HL-60/S4 treated with retinoic acid at 250 ng/mL for 4 days and 3 days (cell line): Measurements from ENCODE around the gene CEP19.
"Not testable (repeated sequence)": the region's sequence is repeated elsewhere in the genome, so short reads cannot be mapped to it uniquely, and the experiment has no call there.

Source experiments
- in situ Hi-C: fragments of 300-500 bp; cut with MboI; formaldehyde crosslinking; loops from 2 replicates; pipeline ENCODE4 v1.7.0; 2022; ENCODE audit warnings: low sequenced_read_pairs

CEP19 gene, protein sequence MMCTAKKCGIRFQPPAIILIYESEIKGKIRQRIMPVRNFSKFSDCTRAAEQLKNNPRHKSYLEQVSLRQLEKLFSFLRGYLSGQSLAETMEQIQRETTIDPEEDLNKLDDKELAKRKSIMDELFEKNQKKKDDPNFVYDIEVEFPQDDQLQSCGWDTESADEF

DNA sequence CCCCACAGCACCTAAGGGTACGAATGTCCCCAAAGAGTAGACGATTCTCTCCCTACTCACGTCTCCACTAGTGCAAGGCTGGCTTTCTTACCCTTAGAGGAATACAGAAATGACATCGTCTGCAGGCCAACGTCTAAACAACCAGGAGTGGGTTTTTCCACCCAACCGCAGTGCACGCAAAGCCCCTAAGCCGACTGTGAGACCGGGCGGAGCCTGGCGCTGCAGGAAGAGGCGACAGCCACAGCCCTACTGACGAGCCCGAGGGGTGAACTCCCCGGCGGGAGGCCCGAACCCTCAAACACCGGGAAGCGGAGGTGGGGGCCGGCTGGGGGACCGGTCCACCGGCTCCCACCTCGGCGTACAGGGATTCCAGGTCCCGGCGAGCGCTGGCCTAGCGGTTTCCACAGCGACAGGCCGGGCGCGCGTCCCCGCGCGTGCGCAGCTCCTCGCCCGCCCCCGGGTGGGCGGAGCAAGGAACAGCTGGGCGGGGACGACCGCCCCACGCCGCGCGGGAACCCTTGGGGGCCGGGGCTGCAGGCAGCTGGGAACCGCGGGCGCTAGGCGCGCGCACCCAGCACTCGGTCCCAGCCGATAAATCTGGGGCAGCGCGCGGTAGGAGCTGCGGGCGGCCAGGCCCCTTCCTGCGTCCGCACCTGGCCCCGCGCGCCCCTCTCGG, at the start of gene CEP19, which contains the start of gene PIGX:
CEP19 (minus strand) TSS at position 413 of the 676 bp plus-strand sequence. CDS start 3,593 bp downstream, outside the sequence.
PIGX (plus strand) TSS at position 540 of the 676 bp plus-strand sequence.
- in situ Hi-C loops = no loop called here

DNA sequence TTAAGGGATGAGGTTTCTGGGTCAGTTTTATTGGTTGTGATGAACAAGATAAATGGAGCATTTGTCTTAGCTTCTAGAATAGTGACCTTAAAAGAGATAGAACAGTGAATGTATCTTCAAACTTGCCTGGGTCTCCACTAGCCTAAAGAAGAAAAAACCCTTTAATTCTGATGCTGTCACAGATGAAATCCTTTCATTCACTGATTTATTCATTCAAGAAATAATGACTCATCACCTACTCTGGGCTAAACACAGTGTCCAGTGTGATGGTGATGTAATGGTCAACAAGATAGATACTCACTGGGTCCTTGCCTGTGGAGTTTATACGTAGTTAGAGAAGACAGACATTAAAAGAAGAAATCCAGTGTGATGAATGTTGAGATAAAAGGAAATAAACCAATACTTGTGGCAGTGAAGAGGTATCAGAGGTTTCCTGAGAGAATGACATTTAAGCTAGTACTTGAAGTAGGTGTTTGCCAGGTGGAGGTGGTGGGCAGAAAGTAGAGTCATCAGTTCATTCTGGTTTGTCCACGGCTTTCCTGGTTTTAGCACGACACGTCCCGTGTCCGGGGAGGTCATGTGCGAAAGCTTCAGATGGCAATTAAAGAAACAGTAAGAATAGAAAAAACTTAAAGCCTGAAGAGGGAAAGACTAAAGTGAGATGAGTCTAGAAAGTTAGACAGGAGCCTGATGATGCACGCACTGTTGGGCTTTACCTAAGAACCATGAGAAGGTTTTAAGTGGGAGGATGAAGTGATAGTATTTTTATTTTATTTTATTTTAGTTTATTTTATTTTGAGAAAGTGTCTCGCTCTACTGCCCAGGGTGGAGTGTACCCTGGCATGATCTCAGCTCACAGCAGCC, 46.1 kb upstream of the CEP19 start:
- in situ Hi-C loops = no loop called here

DNA sequence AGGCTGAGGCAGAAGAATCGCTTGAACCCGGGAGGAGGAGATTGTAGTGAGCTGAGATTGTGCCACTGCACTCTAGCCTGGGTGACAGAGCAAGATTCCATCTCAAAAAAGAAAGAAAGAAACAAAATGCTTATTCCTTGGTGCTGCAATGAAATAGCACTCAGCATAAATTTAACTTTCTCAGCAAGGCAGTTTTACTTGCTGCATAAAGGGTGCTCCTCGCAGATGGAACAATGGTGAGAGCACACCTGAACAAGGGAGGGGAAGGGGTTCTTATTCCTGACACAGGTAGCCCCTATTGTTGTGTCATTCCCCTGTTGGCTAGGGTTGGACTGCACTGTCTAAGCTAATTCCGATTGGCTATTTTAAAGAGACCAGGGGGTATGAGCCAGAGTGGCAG, 44.7 kb upstream of the CEP19 start:
- in situ Hi-C loops = no loop called here

DNA sequence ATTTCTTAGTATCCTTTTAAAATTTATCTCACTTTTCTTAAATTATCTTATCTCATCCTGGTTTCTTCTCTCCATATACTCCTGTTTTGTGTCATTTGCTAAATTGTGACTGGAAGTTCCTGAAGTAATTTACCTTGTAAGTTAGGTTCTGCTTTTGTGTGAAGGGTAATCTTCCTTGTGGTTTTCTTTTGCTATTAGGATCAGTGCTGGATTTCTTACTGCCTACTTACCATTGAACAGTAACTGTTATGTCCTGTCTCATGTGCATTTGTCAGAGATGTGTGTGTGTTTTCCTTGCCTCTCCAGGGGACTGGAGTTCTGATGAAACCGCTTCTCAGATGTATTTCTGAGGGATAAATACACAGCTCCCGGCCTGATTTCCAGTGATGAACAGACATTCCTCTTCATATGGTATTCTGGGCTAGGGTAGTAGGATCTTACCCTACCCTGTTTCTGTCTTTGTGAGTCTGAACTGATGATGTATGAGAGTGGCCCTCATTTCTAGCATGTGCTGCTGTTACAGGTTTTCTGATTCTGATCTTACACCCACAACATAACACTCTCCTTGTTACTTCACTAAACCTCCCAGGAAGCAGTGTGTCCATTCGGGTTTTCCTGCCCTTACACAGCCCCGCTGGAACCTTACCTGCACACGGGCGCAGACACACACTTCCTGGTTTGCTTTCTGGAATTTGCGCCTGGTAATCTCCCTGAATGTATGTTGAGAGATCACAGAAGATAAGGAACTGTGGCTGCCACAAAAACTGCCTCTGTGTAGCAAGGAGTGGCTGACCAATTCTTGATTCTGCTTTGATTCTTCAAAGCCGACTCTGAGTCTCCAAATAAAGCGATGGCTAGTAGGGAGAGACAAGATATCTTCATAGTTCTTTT, 42.3 kb upstream of the CEP19 start:
- in situ Hi-C loops = no loop called here

DNA sequence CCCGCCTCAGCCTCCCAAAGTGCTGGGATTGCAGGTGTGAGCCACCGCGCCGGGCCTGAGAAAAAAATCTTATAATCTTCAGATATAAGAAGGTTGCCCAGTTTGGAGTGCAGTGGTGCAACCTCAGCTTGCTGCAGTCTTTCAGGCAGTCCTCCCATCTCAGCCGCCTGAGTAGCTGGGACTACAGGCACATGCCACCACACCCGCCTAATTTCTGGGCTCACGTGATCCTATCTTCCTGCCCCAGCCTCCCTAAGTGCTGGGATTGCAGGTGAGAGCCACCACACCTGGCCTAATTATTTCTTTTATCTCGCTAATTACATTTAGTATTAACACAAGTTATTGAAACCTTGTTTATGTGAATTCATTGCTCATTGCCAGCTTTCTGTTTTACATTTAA, 41.2 kb upstream of the CEP19 start:
- in situ Hi-C loops = no loop called here

DNA sequence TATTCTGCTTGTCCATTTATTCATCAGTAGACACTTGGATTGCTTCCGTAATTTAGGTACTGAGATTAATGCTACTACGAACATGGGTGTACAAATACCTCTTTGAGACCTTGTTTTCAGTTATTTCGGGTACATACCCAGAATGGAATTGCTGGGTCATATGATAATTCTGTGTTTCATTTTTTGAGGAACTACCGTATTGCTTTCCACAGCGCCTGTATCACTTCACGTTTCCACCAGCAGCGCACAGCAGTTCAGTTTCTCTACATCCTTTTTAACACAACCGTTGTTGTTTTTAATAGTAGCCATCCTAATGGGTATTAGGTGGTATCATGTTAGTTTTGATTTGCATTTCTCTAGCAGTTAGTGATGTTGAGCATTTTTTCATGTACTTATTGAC, 37.1 kb upstream of the CEP19 start:
- in situ Hi-C loops = no loop called here

DNA sequence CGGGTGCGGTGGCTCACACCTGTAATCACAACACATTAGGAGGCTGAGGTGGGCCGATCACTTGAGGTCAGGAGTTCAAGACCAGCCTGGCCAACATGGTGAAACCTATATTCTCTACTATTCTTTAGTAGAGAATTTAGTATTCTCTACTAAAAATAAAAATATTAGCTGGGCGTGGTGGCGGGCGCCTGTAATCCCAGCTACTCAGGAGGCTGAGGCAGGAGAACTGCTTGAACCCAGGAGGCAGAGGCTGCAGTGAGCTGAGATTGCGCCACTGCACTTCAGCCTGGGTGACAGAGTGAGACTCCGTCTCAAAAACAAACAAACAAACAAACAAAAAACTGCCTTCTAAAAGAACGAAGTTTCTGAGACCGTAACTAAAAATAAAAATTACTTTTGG, 31.5 kb upstream of the CEP19 start:
- in situ Hi-C loops = not testable (repeated sequence)

DNA sequence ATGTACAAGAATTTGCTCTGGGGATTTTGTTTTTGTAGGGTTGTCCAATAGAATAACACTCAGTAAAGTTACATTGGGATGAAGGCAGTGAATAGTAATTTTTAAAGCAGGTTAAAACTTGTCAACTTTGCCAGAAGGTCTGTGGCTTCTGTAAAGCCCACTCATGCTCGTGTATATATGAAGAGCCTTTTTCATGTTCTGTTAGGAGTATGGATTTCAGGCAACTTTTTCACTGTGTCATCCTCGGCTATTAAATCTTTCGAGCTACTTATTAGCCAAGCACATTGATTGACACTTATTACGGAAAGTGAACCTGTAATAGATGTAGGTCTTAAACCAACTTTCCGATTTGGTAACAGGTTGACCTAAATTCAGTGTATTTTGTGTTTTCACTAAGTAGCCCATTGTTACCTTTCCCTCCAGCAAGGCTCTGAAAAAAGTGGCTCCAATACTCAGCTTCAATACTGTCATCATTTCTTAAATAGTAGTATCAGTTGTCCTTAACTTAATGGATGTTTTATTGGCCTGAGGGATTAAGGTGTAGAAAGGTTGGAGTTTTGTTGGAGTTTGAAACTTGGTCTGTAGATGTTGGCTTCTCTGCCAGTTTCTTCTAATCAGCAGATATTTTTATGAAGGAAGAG, 29.3 kb upstream of the CEP19 start:
- in situ Hi-C loops = no loop called here

DNA sequence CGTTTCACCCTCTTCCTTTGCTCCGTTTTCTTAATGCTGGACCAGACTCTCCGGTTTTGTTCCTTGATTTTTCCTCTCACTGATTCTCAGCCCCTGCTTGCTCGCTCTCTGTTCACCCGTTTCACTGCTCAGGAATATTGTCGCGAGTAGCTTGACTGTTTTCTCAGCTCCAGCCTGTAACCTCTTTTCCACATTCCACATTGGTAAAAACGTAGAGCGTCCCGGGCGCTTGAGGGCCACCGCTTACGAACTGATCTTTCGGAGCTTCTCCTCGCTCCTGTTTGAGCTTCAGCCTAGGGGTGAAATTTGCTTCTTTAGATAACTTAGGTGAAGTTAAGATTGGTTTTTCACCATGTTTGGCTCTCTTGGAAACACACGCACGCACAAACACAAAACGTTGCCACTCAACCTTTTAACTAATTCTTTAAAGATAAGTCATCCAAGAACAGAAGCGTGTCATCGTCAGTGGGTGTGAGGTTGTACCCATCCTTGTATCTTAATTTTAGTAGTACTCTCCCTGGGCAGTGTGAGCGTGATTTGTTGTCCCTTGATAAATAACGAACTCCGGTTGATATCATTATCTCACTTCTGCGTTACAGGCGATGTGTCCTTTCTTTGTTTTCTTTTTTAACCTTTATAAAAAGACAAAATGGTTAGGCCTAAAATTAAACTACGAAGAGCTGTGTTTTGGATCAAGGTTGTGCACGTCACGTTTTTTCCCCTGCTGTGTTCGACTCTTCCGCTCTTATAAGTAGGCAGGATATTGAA, 28.6 kb upstream of the CEP19 start:
- in situ Hi-C loops = no loop called here

DNA sequence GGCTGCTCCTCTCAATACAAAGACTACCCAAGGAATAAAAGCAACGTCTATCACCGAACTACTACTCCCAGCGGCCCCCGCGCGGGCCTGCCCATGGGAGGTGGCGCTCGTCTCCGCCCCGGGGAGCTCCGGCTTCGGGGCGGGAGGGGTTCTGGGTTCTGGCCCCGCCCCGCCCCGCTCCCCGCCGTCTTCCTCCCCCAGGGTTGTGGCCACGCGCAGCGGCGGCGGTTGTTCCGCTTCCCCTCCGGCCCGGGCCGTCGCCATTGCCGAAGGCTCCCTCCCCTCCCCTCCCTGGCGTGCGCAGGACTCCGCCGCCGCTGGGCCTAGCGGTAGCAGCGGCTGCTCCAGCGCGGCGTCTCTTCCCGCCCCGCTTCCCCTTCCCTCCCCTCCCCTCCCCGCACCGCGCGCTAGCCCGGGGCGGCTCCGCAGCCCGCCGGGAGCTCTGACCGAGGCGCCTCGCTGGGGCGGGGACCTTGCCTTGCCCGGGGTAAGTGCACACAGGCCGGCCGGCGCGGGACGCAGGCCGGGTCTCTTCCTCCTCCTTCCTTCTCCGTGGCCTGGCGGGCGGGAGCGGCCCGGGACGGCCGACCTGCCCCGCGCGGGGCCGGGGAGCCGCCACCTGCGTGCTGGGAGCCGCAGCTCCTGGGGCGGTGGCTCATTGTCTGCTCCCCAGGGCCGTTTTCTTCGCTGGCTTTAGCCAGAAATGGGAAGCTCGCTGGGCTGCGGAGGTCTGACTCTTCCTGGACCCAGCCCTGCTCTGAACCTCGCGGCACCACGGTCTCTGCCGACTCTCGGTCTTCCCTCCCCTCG, 27.8 kb upstream of the CEP19 start, which contains the start of gene PAK2:
PAK2 (plus strand) TSS at position 187 of the 810 bp plus-strand sequence. CDS start 42,790 bp downstream, outside the sequence.
- in situ Hi-C loops = no loop called here

DNA sequence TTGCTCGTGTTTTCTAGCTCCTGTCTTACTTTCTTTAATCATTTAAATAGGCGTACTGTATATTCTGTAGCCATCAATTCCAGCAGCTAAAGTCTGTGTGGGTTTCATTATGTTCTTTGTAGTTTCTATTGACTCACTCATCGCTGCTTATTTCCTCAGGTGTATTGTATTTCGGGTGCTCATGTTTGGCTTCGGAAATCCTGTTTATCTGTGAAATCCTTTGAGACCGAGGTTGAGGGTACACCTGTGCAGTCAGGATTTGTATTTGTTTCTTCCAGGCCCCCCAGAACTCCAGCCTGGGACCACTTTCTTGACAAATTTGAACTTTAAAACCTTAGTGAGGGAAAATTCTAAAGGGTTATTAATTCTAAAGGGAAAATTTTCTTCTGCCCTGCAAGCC, 25.6 kb upstream of the CEP19 start:
- in situ Hi-C loops = no loop called here

DNA sequence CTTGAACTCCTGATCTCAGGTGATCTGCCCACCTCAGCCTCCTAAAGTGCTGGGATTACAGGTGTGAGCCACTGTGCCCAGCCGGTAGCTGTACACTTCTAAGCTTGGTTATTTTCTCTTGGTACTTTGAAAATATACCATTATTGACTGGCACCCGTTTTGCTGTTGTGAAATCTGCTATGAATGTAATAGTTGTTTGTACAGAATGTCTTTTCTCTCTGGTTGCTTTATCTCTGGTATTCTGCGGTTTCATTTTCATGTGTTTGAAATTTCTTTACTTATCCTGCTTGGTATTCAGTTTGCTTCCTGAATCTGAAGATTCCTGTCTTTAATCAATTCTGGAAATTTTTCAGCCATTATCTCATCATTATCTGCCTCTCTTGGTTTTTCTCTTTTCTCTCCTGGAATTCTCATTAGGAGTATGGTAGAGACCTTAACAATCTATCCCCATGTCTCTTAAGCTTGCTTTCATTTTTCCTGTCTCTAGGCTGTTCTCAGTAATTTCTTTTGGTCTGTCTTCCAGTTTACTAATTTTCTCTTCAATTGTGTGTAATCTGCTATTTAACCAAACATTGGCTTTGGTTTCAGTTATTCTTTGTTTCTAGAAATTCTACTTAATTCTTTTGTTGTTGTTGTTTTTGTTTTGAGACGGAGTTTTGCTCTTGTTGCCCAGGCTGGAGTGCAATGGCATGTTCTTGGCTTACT, 24.8 kb upstream of the CEP19 start:
- in situ Hi-C loops = no loop called here

DNA sequence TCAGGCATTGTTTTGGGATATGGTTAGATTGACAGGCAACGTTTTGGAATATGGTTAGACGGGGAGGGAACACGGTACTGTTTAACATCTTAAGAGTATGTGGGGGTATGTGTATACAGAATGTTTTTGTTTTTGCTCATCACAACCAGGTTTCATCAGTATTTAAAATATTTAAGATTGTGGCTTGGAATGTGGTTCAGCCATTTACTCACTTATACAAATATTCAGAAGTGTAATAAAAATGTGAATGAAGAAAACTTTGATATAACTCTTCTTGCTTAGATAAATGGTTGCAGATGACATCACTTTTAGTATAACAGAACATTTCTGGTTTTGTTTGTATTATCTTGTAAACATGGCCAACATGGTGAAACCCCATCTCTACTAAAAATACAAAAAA, 23.7 kb upstream of the CEP19 start:
- in situ Hi-C loops = no loop called here

DNA sequence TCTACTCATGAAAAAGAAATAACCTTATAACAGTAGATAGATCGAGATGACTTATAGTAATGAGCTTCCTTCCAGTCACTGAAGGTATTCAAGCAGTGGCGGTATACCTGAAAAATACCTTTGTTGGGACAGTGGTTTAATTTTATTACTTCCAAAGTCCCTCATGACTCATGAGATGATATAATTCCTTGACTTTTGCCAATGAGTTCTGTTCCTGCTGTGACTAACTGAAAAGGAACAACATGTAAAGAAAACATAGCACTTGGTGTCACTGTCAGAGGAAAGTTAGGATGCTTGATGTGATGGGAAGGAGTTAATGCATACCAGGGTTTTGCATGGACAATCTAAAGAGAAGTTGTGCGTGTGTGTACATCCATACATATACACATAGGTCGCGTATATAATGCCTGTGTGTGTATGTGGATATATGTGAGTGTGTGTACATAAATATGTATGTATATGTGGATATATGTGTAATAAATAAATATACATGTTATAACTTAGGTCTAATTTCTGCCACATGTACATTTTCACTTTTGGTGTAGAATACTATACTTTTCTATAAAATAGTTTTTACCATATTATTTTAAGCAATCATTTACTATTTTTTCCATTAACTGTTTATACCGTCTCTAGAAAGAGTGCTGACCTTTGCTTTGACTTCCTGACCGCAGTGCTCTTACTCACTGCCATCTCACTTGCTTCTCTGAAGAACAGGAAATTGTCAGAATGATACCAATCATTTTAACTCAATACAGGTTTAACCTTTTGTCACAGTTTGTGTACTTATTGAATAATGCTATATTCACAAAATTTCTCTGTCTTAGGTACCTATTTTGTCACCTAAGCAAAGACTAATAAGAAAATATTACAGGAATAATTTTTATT, 15.0 kb upstream of the CEP19 start:
- in situ Hi-C loops = no loop called here

DNA sequence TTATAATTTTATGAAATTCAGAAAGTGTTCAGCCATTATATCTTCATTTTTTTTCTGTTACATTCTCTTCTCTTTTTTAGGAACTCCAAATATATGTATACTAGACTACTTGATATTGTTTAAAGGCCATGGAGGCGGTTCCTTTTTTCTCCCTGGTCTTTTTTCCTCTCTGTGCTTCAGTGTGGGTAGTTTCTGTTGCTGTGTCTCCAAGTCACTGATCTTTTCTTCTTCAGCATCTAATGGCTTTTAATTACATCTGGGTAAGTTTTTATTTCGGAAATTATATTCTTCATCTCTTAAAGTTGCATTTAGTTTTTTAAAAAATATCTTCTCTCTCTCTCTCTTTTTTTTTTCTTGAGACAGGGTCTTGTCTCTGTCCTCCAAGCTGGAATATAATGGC, 9.0 kb upstream of the CEP19 start:
- in situ Hi-C loops = no loop called here

DNA sequence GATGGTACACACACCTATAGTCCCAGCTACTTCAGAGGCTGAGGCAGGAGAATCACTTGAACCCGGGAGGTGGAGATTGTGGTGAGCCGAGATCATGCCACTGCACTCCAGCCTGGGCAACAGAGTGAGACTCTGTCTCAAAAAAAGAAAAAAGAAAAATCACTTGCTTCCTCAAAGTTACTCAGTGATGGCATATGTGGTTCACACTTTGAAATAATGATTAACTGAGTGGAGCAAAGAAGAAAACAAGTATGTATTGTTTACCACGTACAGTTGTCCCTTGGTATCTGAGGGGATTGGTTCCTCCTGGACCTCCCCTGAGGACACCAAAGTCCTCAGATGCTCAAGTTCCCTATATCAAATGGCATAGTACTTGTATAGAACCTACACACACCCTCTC, 5.1 kb upstream of the CEP19 start:
- in situ Hi-C loops = not testable (repeated sequence)
